GM23338 (cell line): Measurements from ENCODE around the gene TRHDE. TPM values are rescaled to one million over a fixed set of nuclear protein-coding genes. Genes with fewer than 3 reads are reported as not detected.

Experiments
- ATAC-seq: fragments of 200-7000 bp; cut with Tn5 transposase; 3 replicates; pipeline ENCODE4 v1.9.1; 2020
- DNase-seq: peaks from one replicate; pipeline ENCODE4 v3.0.0-alpha.2; 2015; ENCODE audit warnings: low spot score
- H2AFZ ChIP-seq: fragments of 200-600 bp; sonication (generic); 2 replicates; pipeline ENCODE4 v1.8.0; 2016; ENCODE audit warnings: antibody characterized with exemption, mild to moderate bottlenecking, moderate library complexity
- H3F3A ChIP-seq: fragments of 200-600 bp; sonication (generic); replicated peaks from 2 replicates; pipeline ENCODE4 v1.8.0; 2017; ENCODE audit warnings: antibody characterized with exemption, mixed run types, low read depth
- H3K27ac ChIP-seq: fragments of 200-600 bp; sonication (generic); 2 replicates; pipeline ENCODE4 v1.6.1; 2016; ENCODE audit warnings: low read depth
- H3K27me3 ChIP-seq: fragments of 200-600 bp; sonication (generic); 2 replicates; pipeline ENCODE4 v1.8.0; 2016; ENCODE audit warnings: mild to moderate bottlenecking, mixed run types, moderate library complexity; ENCODE audit not compliant: insufficient read depth
- H3K36me3 ChIP-seq: fragments of 200-600 bp; sonication (generic); 2 replicates; pipeline ENCODE4 v1.8.0; 2016; ENCODE audit warnings: mild to moderate bottlenecking; ENCODE audit not compliant: insufficient read depth
- H3K4me1 ChIP-seq: fragments of 200-600 bp; sonication (generic); 2 replicates; pipeline ENCODE4 v1.8.0; 2016; ENCODE audit warnings: mild to moderate bottlenecking, moderate library complexity; ENCODE audit not compliant: insufficient read depth
- H3K4me2 ChIP-seq: fragments of 200-600 bp; sonication (generic); 2 replicates; pipeline ENCODE4 v1.7.1; 2017; ENCODE audit warnings: mixed run types
- H3K4me3 ChIP-seq: fragments of 200-600 bp; sonication (generic); 2 replicates; pipeline ENCODE4 v1.6.1; 2016; ENCODE audit warnings: mixed run types
- H3K79me2 ChIP-seq: fragments of 200-600 bp; sonication (generic); replicated peaks from 2 replicates; pipeline ENCODE4 v1.8.0; 2017; ENCODE audit warnings: mild to moderate bottlenecking; ENCODE audit not compliant: insufficient read depth
- H3K9me2 ChIP-seq: fragments of 200-600 bp; sonication (generic); 2 replicates; pipeline ENCODE4 v1.8.0; 2017; ENCODE audit not compliant: insufficient read depth
- H4K20me1 ChIP-seq: fragments of 200-600 bp; sonication (generic); replicated peaks from 2 replicates; pipeline ENCODE4 v1.8.0; 2017; ENCODE audit warnings: mild to moderate bottlenecking; ENCODE audit not compliant: insufficient read depth
- H3K27ac Mint-ChIP-seq: 2 replicates; pipeline ENCODE4 v1.8.0; 2020; ENCODE audit warnings: inconsistent platforms, mild to moderate bottlenecking, moderate library complexity, mixed read lengths
- H3K27me3 Mint-ChIP-seq: 3 replicates; pipeline ENCODE4 v1.8.0; 2022; ENCODE audit warnings: low read depth, mild to moderate bottlenecking, moderate library complexity, mixed read lengths, inconsistent platforms; ENCODE audit not compliant: insufficient read depth, poor library complexity
- H3K36me3 Mint-ChIP-seq: 3 replicates; pipeline ENCODE4 v1.8.0; 2021; ENCODE audit warnings: low read depth, mild to moderate bottlenecking, inconsistent platforms, moderate library complexity, mixed read lengths
- H3K4me1 Mint-ChIP-seq: 3 replicates; pipeline ENCODE4 v1.8.0; 2020; ENCODE audit warnings: mild to moderate bottlenecking, inconsistent platforms, mixed read lengths
- H3K4me3 Mint-ChIP-seq: 3 replicates; pipeline ENCODE4 v1.8.0; 2021; ENCODE audit warnings: moderate library complexity, mild to moderate bottlenecking, inconsistent platforms, mixed read lengths
- H3K9me3 Mint-ChIP-seq: 3 replicates; pipeline ENCODE4 v1.8.0; 2020; ENCODE audit warnings: moderate library complexity, mild to moderate bottlenecking, inconsistent platforms, mixed read lengths
- EZH2 ChIP-seq: fragments of 200-600 bp; sonication (generic); IDR thresholded peaks from one replicate; pipeline ENCODE4 v1.8.0; 2017; ENCODE audit warnings: antibody characterized with exemption, mild to moderate bottlenecking, low read depth; ENCODE audit not compliant: unreplicated experiment
- EZH2phosphoT487 ChIP-seq: fragments of 200-600 bp; sonication (generic); IDR thresholded peaks from one replicate; pipeline ENCODE4 v1.8.1; 2018; ENCODE audit warnings: antibody characterized with exemption; ENCODE audit not compliant: unreplicated experiment
- NANOG ChIP-seq: IDR thresholded peaks from 2 replicates; pipeline ENCODE4 v1.6.1; 2016; ENCODE audit warnings: antibody characterized with exemption, borderline replicate concordance
- ZNF331 ChIP-seq: fragments of 250-450 bp; sonication (Bioruptor Pico); IDR thresholded peaks from 2 replicates; pipeline ENCODE4 v1.5.0; 2020; ENCODE audit warnings: low read depth, mild to moderate bottlenecking, moderate library complexity
- polyA plus RNA-seq: library from polyadenylated mRNA; unstranded; fragments of >200 nt; fragmentation: Nextera tagmentation; extraction: Ambion mirVana; gene quantifications from 2 replicates; pipeline ENCODE4 v1.2.1, GENCODE V29; 2016
- total RNA-seq: library from RNA; depleted of rRNA; stranded (reverse); fragments of >200 nt; shearing (Covaris generic); gene quantifications from 2 replicates; pipeline ENCODE4 v1.2.3, GENCODE V29; 2014
- TF ChIP-seq, protein P1 (sequence below), 2 experiments: fragments of 200-600 bp in 1 of 2; sonication (generic) in 1 of 2; conservative IDR thresholded peaks; 2 replicates each; pipeline versions ENCODE4 v1.5.1 to v1.6.1; 2016 to 2017; ENCODE audit warnings: antibody characterized with exemption in 2 of 2, low read depth in 2 of 2, mild to moderate bottlenecking in 2 of 2, moderate library complexity in 1 of 2
- TF ChIP-seq, protein P2 (sequence below): IDR thresholded peaks from 2 replicates; pipeline ENCODE4 v1.6.1; 2016; ENCODE audit warnings: antibody characterized with exemption

Gene TRHDE
- total and polyA plus RNA-seq, 2 experiments from 2014 or later: 1.3 to 7.7 TPM

DNA sequence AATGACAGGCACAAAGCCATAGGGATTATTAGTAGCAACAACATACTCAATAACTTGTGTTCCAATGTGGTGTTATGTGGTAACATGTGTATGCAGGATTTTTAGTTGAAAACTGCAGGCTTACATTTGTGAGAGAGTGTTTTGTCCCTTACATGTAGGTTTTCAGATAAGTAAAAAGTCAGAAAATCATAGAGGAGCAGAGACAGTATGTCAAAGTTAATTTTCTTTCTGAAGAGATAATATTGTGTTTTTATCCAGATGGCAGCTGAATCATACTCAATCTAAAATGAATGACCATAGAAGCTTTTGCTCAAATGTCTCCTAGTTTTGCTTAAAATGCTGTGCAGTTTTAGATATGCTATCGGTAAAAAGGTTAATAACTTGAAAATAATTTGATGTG, 277.0 kb downstream of the TRHDE start (continued):
- TF ChIP-seq EZH2phosphoT487: no peak
- TF ChIP-seq, protein P1, sequence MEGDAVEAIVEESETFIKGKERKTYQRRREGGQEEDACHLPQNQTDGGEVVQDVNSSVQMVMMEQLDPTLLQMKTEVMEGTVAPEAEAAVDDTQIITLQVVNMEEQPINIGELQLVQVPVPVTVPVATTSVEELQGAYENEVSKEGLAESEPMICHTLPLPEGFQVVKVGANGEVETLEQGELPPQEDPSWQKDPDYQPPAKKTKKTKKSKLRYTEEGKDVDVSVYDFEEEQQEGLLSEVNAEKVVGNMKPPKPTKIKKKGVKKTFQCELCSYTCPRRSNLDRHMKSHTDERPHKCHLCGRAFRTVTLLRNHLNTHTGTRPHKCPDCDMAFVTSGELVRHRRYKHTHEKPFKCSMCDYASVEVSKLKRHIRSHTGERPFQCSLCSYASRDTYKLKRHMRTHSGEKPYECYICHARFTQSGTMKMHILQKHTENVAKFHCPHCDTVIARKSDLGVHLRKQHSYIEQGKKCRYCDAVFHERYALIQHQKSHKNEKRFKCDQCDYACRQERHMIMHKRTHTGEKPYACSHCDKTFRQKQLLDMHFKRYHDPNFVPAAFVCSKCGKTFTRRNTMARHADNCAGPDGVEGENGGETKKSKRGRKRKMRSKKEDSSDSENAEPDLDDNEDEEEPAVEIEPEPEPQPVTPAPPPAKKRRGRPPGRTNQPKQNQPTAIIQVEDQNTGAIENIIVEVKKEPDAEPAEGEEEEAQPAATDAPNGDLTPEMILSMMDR (conservative IDR thresholded peaks at IDR 0.05; ENCODE audit: low read depth in 2 of 2): no peak
- no peak for TF ChIP-seq ZNF331 (CRISPR knock-in tag)
- no peak for TF ChIP-seq NANOG

DNA sequence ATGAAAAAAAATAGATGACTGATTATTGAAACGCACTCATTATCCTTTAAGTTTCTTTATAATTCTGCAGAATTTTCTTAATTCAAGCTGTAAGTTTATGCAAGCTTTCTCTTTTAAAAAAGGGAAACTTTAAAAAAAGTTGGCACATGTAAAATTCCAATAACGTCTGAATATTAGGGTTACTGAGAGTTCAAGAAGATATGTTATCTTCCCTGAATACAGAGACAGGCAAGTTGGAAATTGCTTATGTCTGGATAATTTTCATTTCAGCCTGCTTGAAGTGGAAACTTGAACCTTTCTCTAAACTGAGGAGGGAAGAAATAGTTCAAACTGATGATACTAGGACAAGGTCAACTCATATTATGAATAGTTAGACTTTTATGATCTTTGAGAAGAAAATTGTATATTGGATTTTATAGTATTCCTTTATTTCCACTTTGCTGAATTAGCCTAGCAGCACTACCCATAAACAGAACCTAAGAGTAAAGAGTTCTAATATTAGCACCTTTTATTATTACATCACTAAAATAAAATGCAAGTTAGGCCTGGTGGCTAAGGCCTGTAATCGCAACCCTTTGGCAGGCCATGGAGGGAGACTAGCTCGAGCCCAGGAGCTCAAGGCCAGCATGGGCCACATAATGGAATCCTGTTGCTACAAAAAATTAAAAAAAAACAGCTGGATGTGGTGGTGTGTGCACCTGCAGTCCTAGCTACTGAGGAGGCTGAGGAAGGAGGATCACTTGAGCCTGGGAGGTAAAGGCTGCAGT, 288.0 kb downstream of the TRHDE start:
- Histone ChIP-seq H3K27ac (no peak overlapping the region), H2AFZ (no peak overlapping the region), H3K4me3 (no peak overlapping the region), H3K4me1 (no peaks in the 10 kb centered on the region), H3K27me3 (no peaks in the 10 kb centered on the region), H3F3A (no peaks in the 10 kb centered on the region), H4K20me1 (no peaks in the 10 kb centered on the region), H3K79me2 (no peaks in the 10 kb centered on the region), H3K36me3 (no peaks in the 10 kb centered on the region), H3K9me2 (no peaks in the 10 kb centered on the region), H3K4me2 (no peak overlapping the region)
- no peak overlapping the region for H3K27ac Mint-ChIP-seq
- no peak overlapping the region for H3K4me3 Mint-ChIP-seq
- TF ChIP-seq EZH2: no peak
- no peak for TF ChIP-seq ZNF331 (CRISPR knock-in tag)
- TF ChIP-seq, protein P2, sequence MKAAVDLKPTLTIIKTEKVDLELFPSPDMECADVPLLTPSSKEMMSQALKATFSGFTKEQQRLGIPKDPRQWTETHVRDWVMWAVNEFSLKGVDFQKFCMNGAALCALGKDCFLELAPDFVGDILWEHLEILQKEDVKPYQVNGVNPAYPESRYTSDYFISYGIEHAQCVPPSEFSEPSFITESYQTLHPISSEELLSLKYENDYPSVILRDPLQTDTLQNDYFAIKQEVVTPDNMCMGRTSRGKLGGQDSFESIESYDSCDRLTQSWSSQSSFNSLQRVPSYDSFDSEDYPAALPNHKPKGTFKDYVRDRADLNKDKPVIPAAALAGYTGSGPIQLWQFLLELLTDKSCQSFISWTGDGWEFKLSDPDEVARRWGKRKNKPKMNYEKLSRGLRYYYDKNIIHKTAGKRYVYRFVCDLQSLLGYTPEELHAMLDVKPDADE: no peak
- TF ChIP-seq, protein P1 (conservative IDR thresholded peaks at IDR 0.05; ENCODE audit: low read depth in 2 of 2): peak; percentile 13 to 45; a peak in 2 of 4 replicates
- DNase-seq: peak; percentile 41
- H3K36me3 Mint-ChIP-seq: no peaks in the 10 kb centered on the region
- H3K4me1 Mint-ChIP-seq: no peaks in the 10 kb centered on the region
- H3K9me3 Mint-ChIP-seq: no peaks in the 10 kb centered on the region
- peaks cover 3% of the 10 kb centered on the region for H3K27me3 Mint-ChIP-seq
- peak; percentile 60 for ATAC-seq

DNA sequence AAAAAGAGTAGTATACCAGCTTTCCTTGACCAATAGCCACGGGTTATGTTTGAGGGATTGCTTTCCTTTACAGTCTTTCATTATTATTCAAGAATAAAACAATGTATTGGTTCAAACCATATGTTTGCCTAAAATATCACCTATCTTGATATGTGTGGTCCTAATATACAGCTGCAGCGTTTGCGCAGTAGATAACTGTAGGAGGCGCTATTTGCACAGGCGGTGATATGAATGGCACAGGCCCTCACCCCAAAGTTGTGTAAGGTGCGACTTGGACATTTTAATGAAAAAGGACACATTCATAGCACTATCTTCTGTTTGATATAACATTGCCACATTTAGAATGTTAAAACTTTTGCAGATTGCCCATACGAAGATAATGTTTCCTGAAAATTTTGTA, 298.4 kb downstream of the TRHDE start:
- no peak overlapping the region for H3K4me3 Mint-ChIP-seq
- H4K20me1 ChIP-seq: no peaks in the 10 kb centered on the region
- H3K27me3 Mint-ChIP-seq: no peaks in the 10 kb centered on the region
- H3K4me2 ChIP-seq: no peak overlapping the region
- no peaks in the 10 kb centered on the region; the same call in 2 of the 3 replicates for H3K4me1 Mint-ChIP-seq
- H3K4me3 ChIP-seq: no peak overlapping the region
- TF ChIP-seq NANOG: no peak
- TF ChIP-seq, protein P1 (conservative IDR thresholded peaks at IDR 0.05; ENCODE audit: low read depth in 2 of 2): peak; percentile 95 to 99
- no peak overlapping the region for H3K27ac Mint-ChIP-seq
- no peak overlapping the region for H3K27ac ChIP-seq
- H3K27me3 ChIP-seq: no peaks in the 10 kb centered on the region
- peak; percentile 94 for ATAC-seq
- DNase-seq: peak; percentile 81
- peaks cover 9% of the 10 kb centered on the region for H3K4me1 ChIP-seq
- H2AFZ ChIP-seq: no peak overlapping the region
- H3K9me2 ChIP-seq: no peaks in the 10 kb centered on the region
- H3K36me3 ChIP-seq: no peaks in the 10 kb centered on the region
- no peaks in the 10 kb centered on the region for H3K79me2 ChIP-seq
- H3K9me3 Mint-ChIP-seq: no peaks in the 10 kb centered on the region
- no peaks in the 10 kb centered on the region for H3F3A ChIP-seq
- H3K36me3 Mint-ChIP-seq: no peaks in the 10 kb centered on the region
